ENCODE results near the gene GABBR2.

Gene GABBR2

GRCh38 chr9:98707166-98708102 lies 1.3 kb downstream of the GABBR2 start:
- TF ChIP-seq GATA2 (IDR thresholded peaks at IDR 0.05; ENCODE audit: low read depth, low read length) (0 out of 2 replicates have a peak, but pooled peaks have one; percentile 18), GATA3 (IDR thresholded peaks at IDR 0.05; ENCODE audit: low read depth, low read length) (no peak)

GRCh38 chr9:98706651-98707165 lies 2.0 kb downstream of the GABBR2 start:
- no peak for TF ChIP-seq GATA3 (IDR thresholded peaks at IDR 0.05; ENCODE audit: low read depth, low read length)
- TF ChIP-seq GATA2 (IDR thresholded peaks at IDR 0.05; ENCODE audit: low read depth, low read length) = no peak

GRCh38 chr9:98702835-98703380 lies 5.8 kb downstream of the GABBR2 start:
- TF ChIP-seq GATA2 (IDR thresholded peaks at IDR 0.05; ENCODE audit: low read depth, low read length) = no peak
- TF ChIP-seq GATA3 (IDR thresholded peaks at IDR 0.05; ENCODE audit: low read depth, low read length) = no peak

- TF ChIP-seq GATA2 (IDR thresholded peaks at IDR 0.05; ENCODE audit: low read depth, low read length) (no peak), GATA3 (IDR thresholded peaks at IDR 0.05; ENCODE audit: low read depth, low read length) (no peak)
Observed at GRCh38 chr9:98702340-98702739, 6.4 kb downstream of the GABBR2 start.

GRCh38 chr9:98701576-98701975 lies 7.2 kb downstream of the GABBR2 start:
- TF ChIP-seq GATA3 (IDR thresholded peaks at IDR 0.05; ENCODE audit: low read depth, low read length) (no peak), GATA2 (IDR thresholded peaks at IDR 0.05; ENCODE audit: low read depth, low read length) (no peak)

GRCh38 chr9:98700801-98701200 lies 7.9 kb downstream of the GABBR2 start:
- TF ChIP-seq GATA2 (IDR thresholded peaks at IDR 0.05; ENCODE audit: low read depth, low read length) (no peak), GATA3 (IDR thresholded peaks at IDR 0.05; ENCODE audit: low read depth, low read length) (no peak)

DNA sequence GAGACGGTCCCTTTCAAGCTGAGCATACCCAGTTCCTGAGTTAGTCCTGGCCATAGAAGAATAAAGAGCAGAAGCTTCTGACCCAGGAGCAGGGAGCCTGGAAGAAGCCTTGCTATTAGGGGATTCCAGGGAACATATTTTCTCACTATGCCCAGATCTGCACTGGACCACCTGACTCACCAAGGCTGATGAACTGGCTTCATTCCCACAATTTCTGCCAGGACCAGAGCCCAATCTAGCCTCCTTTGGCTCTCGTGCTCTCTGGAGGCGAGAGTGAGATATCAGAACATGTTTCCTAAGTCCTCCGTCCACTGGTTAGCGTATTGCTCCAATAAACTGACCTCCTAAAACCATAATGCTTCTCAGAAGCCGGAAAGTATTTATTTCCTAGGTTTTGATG lies 9.9 kb downstream of the GABBR2 start:
- TF ChIP-seq GATA3 (IDR thresholded peaks at IDR 0.05; ENCODE audit: low read depth, low read length) (no peak), GATA2 (IDR thresholded peaks at IDR 0.05; ENCODE audit: low read depth, low read length) (no peak)

DNA sequence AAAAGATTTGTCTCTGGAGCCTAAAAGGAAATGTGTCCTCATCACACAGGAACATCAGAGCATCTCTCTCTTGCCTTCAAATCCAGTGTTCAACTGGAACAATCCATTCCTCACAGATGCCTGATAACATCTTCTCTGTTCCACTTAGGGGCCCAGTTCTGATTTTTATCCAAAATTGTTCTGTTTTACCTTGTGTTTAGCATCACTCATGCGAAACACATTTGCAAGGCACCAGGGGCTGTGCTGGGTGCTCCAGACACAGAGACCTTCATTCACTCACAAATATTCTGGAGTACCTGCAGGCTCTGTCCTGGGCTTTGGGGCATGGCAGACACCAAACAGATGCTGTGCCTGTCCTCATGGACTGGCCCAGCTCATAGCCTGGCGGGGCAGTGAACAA lies 13.8 kb downstream of the GABBR2 start:
- peak; percentile 82 for TF ChIP-seq GATA3 (IDR thresholded peaks at IDR 0.05; ENCODE audit: low read depth, low read length)
- TF ChIP-seq GATA2 (IDR thresholded peaks at IDR 0.05; ENCODE audit: low read depth, low read length) = peak; percentile 84

- TF ChIP-seq GATA3 (IDR thresholded peaks at IDR 0.05; ENCODE audit: low read depth, low read length) (no peak), GATA2 (IDR thresholded peaks at IDR 0.05; ENCODE audit: low read depth, low read length) (no peak)
Observed at GRCh38 chr9:98692392-98692791, 16.3 kb downstream of the GABBR2 start.

DNA sequence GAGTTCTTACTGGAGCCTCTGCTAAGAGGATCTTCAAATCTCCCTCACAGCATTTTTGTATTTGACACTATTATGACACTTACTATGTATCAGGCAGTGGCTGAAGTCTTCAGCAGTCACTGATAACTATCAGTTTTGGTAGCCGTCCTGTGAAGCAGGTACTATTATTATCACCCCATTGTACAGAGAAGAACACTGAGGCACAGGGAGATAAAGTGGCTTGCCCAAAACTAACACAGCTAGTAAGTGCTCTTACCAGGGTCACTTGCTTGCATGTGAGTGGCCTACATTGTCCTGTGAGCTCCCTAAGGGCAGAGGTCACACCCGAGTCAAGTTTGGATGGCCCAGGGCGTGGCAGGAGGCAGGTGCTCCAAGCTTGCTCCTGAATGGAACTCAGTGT lies 16.8 kb downstream of the GABBR2 start:
- no peak for TF ChIP-seq GATA2 (IDR thresholded peaks at IDR 0.05; ENCODE audit: low read depth, low read length)
- no peak for TF ChIP-seq GATA3 (IDR thresholded peaks at IDR 0.05; ENCODE audit: low read depth, low read length)

GRCh38 chr9:98690686-98691085 lies 18.0 kb downstream of the GABBR2 start:
- TF ChIP-seq GATA3 (IDR thresholded peaks at IDR 0.05; ENCODE audit: low read depth, low read length) (no peak), GATA2 (IDR thresholded peaks at IDR 0.05; ENCODE audit: low read depth, low read length) (no peak)

GRCh38 chr9:98688710-98689495 lies 19.8 kb downstream of the GABBR2 start:
- no peak for TF ChIP-seq GATA3 (IDR thresholded peaks at IDR 0.05; ENCODE audit: low read depth, low read length)
- TF ChIP-seq GATA2 (IDR thresholded peaks at IDR 0.05; ENCODE audit: low read depth, low read length) = no peak

DNA sequence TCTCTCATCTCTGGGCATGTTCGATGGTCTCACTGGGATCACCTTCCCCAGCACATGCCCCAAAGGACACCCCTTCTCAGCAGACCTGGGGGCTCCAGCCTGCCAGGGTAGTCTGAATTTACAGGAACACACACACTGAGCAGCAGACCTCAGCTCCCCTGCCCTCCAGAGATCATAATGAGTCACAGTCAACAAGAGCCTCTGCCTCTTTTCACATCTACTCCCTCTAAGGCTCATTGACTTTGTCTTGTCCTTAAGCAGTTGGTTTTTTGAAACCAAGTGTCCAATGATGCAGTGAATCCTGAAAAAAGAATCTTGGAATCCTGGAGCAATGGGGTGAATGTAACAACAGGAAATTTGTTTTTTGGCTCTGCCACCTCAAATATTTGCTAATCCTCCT lies 20.8 kb downstream of the GABBR2 start:
- TF ChIP-seq GATA2 (IDR thresholded peaks at IDR 0.05; ENCODE audit: low read depth, low read length) = no peak
- TF ChIP-seq GATA3 (IDR thresholded peaks at IDR 0.05; ENCODE audit: low read depth, low read length) = no peak
